ENCODE results near the gene SLC7A6OS.

Gene SLC7A6OS

DNA sequence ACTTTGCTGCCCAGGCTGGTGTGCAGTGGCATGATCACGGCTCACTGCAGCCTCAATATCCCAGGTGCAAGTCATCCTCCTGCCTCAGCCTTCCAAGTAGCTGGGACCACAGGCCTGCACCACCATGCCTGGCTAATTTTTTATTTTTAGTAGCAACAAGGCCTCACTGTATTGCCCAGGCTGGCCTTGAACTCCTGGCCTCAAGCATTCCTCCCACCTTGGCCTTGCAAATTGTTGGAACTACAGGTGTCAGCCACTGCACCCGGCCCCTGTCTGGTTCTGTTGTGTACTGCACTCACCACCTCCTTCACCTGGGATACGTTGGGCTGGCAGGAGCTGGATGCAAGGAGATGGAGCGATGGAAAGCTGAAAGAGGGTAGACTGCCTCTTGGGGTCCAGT lies 57.0 kb downstream of the SLC7A6OS start:
- DNase-seq (ENCODE audit: low spot score) = no peak

DNA sequence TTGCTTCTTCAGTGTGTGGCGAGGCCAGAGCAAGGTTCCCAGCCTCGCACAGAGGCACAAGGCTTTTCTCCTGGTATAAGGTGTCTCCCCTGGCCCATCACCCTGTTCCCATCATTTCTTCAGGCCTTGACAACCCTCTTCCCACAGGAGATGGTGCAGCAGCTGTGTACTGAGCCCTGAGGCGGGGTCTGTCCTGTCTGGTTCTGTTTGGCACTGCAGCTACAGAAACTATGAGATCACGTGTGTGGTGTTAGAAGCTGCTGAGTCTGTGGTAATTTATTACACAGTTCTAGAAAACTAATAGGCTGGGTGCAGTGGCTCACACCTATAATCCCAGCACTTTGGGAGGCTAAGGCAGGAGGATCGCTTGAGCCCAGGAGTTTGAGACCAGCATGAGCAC lies 58.4 kb downstream of the SLC7A6OS start:
- DNase-seq (ENCODE audit: low spot score) = no peak

DNA sequence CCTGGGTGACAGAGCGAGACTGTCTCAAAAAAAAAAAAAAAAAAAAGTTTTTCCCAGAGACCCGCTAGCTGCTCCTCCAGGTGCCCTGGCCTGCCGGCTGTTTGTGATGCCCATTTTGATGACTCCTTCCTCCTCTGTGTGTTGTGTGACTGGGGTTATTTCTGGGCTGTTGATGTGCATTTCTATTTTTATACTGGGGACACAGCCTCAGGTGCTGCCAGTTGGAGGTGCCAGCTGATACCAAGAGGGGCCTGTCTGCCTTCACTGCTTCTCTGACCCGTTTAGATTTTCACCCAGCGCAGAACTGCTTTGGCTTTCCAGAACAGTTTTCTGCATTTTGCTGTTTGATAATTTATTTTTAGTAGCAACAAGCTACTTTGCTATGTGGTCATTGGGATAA lies 58.9 kb downstream of the SLC7A6OS start:
- no peak for DNase-seq (ENCODE audit: low spot score)

DNA sequence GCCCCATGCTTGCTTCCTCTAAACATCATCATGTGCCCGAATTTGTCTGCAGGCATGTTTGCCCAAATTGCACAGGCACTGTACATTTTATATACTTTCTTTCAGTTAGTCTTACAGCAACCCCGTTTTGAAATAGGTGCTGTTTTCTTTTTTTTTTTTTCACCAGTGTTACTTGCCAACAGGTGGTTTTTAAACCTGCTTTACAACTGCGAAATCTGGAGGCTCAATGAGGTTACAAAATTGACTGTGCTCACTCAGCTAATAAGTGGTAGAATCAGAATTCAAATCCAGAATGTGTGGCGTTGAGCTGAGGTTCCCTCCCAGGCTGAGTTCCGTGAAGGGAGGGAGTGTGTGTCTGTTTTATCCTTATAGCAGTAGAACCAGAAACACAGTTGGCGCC lies 59.8 kb downstream of the SLC7A6OS start:
- DNase-seq (ENCODE audit: low spot score) = no peak

DNA sequence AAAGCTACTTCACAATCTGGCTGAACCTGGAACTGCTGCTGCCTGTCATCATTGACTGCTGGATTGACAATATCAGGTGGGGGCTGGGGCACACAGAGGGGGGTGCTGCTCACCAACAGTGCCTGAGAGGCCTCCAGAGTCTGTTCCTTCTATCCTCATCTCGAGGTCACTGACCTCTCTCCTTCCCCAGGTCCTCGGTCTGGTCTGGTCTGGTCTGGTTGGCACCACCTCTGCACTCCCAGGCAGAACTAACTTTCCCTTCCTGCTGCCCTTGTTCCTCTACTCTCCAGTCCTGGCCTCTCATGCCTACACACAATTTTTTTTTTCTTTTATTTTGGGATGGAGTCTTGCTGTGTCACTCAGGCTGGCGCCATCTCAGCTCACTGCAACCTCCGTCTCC lies 61.4 kb downstream of the SLC7A6OS start:
- no peak for DNase-seq (ENCODE audit: low spot score)
